ENCODE results near the gene RPS3A.
"Not testable (repeated sequence)": the region's sequence is repeated elsewhere in the genome, so short reads cannot be mapped to it uniquely, and the experiment has no call there.

Gene RPS3A

GRCh38 chr4:151117371-151117962 lies 18.0 kb downstream of the RPS3A start:
- DNase-seq, result peak; percentile 48

GRCh38 chr4:151129796-151130195 lies 30.4 kb downstream of the RPS3A start:
- DNase-seq, result no peak

- no peak for DNase-seq
These were observed 33.9 kb downstream of the RPS3A start for GRCh38 chr4:151133311-151133710.

- not testable (repeated sequence) for DNase-seq
These were observed 36.6 kb downstream of the RPS3A start for GRCh38 chr4:151136048-151136447.

GRCh38 chr4:151139814-151140213 lies 40.4 kb downstream of the RPS3A start:
- no peak for DNase-seq

- DNase-seq, result no peak
These were observed 43.3 kb downstream of the RPS3A start for GRCh38 chr4:151142758-151143157.

- no peak for DNase-seq
These were observed 43.7 kb downstream of the RPS3A start for GRCh38 chr4:151143162-151143561.

GRCh38 chr4:151143811-151144210 lies 44.4 kb downstream of the RPS3A start:
- no peak for DNase-seq

- DNase-seq, result no peak
These were observed 45.1 kb downstream of the RPS3A start for GRCh38 chr4:151144329-151145072.

- no peak for DNase-seq
These were observed 47.6 kb downstream of the RPS3A start for GRCh38 chr4:151147000-151147399.

GRCh38 chr4:151148261-151148660 lies 48.8 kb downstream of the RPS3A start:
- no peak for DNase-seq

GRCh38 chr4:151150821-151151580 lies 51.6 kb downstream of the RPS3A start:
- DNase-seq, result no peak

GRCh38 chr4:151152028-151152427 lies 52.6 kb downstream of the RPS3A start:
- DNase-seq, result no peak

- no peak for DNase-seq
These were observed 54.2 kb downstream of the RPS3A start for GRCh38 chr4:151153585-151153984.

All from HCEC 1CT (cell line).